Spleen (tissue), 7 donors: ENCODE measurements around the gene EN1.

Experiments
- CTCF ChIP-seq, 11 experiments: fragments of 200-600 bp in 7 of 11; fragments of 450-650 bp in 4 of 11; sonication (generic) in 4 of 11; IDR thresholded peaks in 8 of 11; conservative IDR thresholded peaks in 3 of 11; 1 replicate in 7 of 11; 2 replicates in 4 of 11; pipeline versions ENCODE4 v1.4.0 to v1.8.0; 2016 to 2021; ENCODE audit warnings: antibody characterized with exemption in 11 of 11, inconsistent platforms in 4 of 11, mild to moderate bottlenecking in 1 of 11
- POLR2A ChIP-seq, 3 donors: fragments of 450-650 bp; IDR thresholded peaks; one replicate each; pipeline ENCODE4 v1.5.1; 2017; ENCODE audit warnings: antibody characterized with exemption in 3 of 3, mild to moderate bottlenecking in 1 of 3
- POLR2AphosphoS5 ChIP-seq, 3 donors: sonication (generic); formaldehyde crosslinking; IDR thresholded peaks; one replicate each; pipeline ENCODE4 v1.5.1; 2017; ENCODE audit warnings: antibody characterized with exemption in 3 of 3
- donor health status: DM: no; HTN: no; CAD: no; lungs with moderate emphysema.
- donor health status: DM: no; HTN: no; CAD: no.
- donor health status: DM: no; HTN: no; CAD: no.

- TF ChIP-seq CTCF (IDR thresholded peaks at IDR 0.05 in 8 of 11, conservative IDR thresholded peaks at IDR 0.05 in 3 of 11) (no peak), POLR2AphosphoS5 (IDR thresholded peaks at IDR 0.05) (no peak), POLR2A (IDR thresholded peaks at IDR 0.05) (no peak)
Measured at GRCh38 chr2:118845522-118846441, 1.7 kb downstream of the EN1 start.
